Transverse colon (tissue), 4 donors: ENCODE results near the gene DGKD. TPM values are rescaled to one million over a fixed set of nuclear protein-coding genes. Genes with fewer than 3 reads are reported as not detected.

Experiments
- DNase-seq: peaks from one replicate; pipeline ENCODE4 v3.0.0-alpha.2; 2019
- H3K27ac ChIP-seq, 4 donors: fragments of 200-600 bp; sonication (generic); 2 replicates each; pipeline ENCODE4 v1.5.1; 2016 to 2018; ENCODE audit warnings: inconsistent platforms in 4 of 4
- H3K27me3 ChIP-seq: fragments of 200-600 bp; sonication (generic); 2 replicates; pipeline ENCODE4 v1.5.1; 2017; ENCODE audit warnings: inconsistent platforms
- H3K36me3 ChIP-seq, 4 donors: fragments of 200-600 bp; sonication (generic); 2 replicates each; pipeline ENCODE4 v1.5.1; 2017 to 2019; ENCODE audit warnings: inconsistent platforms in 4 of 4
- H3K4me1 ChIP-seq, 4 donors: fragments of 200-600 bp; sonication (generic); 2 replicates each; pipeline ENCODE4 v1.5.1; 2017 to 2020; ENCODE audit warnings: inconsistent platforms in 4 of 4
- H3K4me3 ChIP-seq, 4 donors: fragments of 200-600 bp; sonication (generic); 1 replicate in 1 of 4; 2 replicates in 3 of 4; pipeline versions ENCODE4 v1.5.1 to v1.6.1; 2017 to 2019; ENCODE audit warnings: inconsistent platforms in 4 of 4
- H3K9me3 ChIP-seq, 2 donors: fragments of 200-600 bp; sonication (generic); 2 replicates each; pipeline ENCODE4 v1.5.1; 2017 to 2019; ENCODE audit warnings: inconsistent platforms in 2 of 2
- CTCF ChIP-seq, 5 experiments: fragments of 200-600 bp in 3 of 5; fragments of 450-650 bp in 2 of 5; sonication (generic) in 3 of 5; IDR thresholded peaks; 1 replicate in 2 of 5; 2 replicates in 3 of 5; pipeline ENCODE4 v1.5.1; 2016 to 2017; ENCODE audit warnings: antibody characterized with exemption in 5 of 5, inconsistent platforms in 3 of 5, mild to moderate bottlenecking in 2 of 5, moderate library complexity in 1 of 5
- EP300 ChIP-seq: sonication (generic); formaldehyde crosslinking; IDR thresholded peaks from one replicate; pipeline ENCODE4 v1.6.1; 2017; ENCODE audit warnings: antibody characterized with exemption, low read depth
- POLR2A ChIP-seq: fragments of 450-650 bp; IDR thresholded peaks from one replicate; pipeline ENCODE4 v1.6.1; 2016; ENCODE audit warnings: antibody characterized with exemption, mild to moderate bottlenecking, moderate library complexity
- POLR2AphosphoS5 ChIP-seq, 3 donors: sonication (generic); formaldehyde crosslinking; IDR thresholded peaks; one replicate each; pipeline ENCODE4 v1.6.1; 2016; ENCODE audit warnings: antibody characterized with exemption in 3 of 3
- WGBS, 2 donors: methylation state at CpG; one replicate each; pipeline ENCODE4 v1.1.5; 2018; ENCODE audit warnings: low coverage in 1 of 2; 5-methylcytosine and 5-hydroxymethylcytosine counted together
- in situ Hi-C, 4 donors: fragments of 200-750 bp; cut with MboI; loops; one replicate each; pipeline versions ENCODE4 v1.15.0 to v1.15.1; 2017; ENCODE audit warnings: low sequenced_read_pairs in 3 of 4, low pct_ligation_motif_present in 1 of 4, low pct_unique_long_range_greater_than_20kb in 1 of 4
- intact Hi-C: fragments of 100-400 bp; cut with DNase I; formaldehyde crosslinking; loops from one replicate; pipeline ENCODE4 v1.15.1; 2023; ENCODE audit warnings: low total_unique reads
- total RNA-seq, 4 donors: library from RNA; depleted of rRNA; stranded (reverse); fragments of >200 nt; gene quantifications; one replicate each; pipeline ENCODE4 v1.1.0, GENCODE V29; 2016

Gene DGKD
- total RNA-seq, 4 donors from 2014 or later, result 55.7 to 166 (median 91.5) TPM

- 64% methylated on average over 8 of the region's 8 CpGs; no CpG with 5 or more reads in 1 of the 2 donors for WGBS, 2 donors
- Histone ChIP-seq H3K27ac (no peak overlapping the region), H3K4me3 (no peak overlapping the region), H3K36me3 (no peaks in the 10 kb centered on the region), H3K4me1 (no peaks in the 10 kb centered on the region), H3K9me3 (no peaks in the 10 kb centered on the region), H3K27me3 (no peaks in the 10 kb centered on the region)
- intact Hi-C loops (no loop called here), in situ Hi-C loops (no loop called here)
- no peak for TF ChIP-seq POLR2AphosphoS5 (IDR thresholded peaks at IDR 0.05)
- no peak for TF ChIP-seq EP300
- TF ChIP-seq POLR2A, result no peak
- TF ChIP-seq CTCF (IDR thresholded peaks at IDR 0.05), result no peak
- DNase-seq, result no peak
Observed at GRCh38 chr2:233312874-233313273, 41.4 kb upstream of the DGKD start.

GRCh38 chr2:233314180-233314925 is 39.9 kb upstream of the DGKD start:
- TF ChIP-seq POLR2A (no peak), EP300 (no peak), POLR2AphosphoS5 (IDR thresholded peaks at IDR 0.05) (no peak), CTCF (IDR thresholded peaks at IDR 0.05) (no peak)
- H3K27ac ChIP-seq, result no peak overlapping the region
- H3K27me3 ChIP-seq, result no peaks in the 10 kb centered on the region
- in situ Hi-C loops, result no loop called here
- H3K36me3 ChIP-seq, result no peaks in the 10 kb centered on the region
- no peak overlapping the region for H3K4me3 ChIP-seq
- 90 to 94% methylated on average over 2 to 17 of the region's 20 CpGs for WGBS, 2 donors
- intact Hi-C loops, result no loop called here
- no peaks in the 10 kb centered on the region for H3K9me3 ChIP-seq
- H3K4me1 ChIP-seq, result no peaks in the 10 kb centered on the region
- DNase-seq, result no peak

GRCh38 chr2:233317196-233317943 is 36.9 kb upstream of the DGKD start:
- Histone ChIP-seq H3K27me3 (no peaks in the 10 kb centered on the region), H3K9me3 (no peaks in the 10 kb centered on the region), H3K4me1 (no peaks in the 10 kb centered on the region), H3K4me3 (no peak overlapping the region), H3K36me3 (no peaks in the 10 kb centered on the region), H3K27ac (no peak overlapping the region)
- in situ Hi-C loops (no loop called here), intact Hi-C loops (no loop called here)
- TF ChIP-seq EP300, result no peak
- no peak for TF ChIP-seq POLR2A
- TF ChIP-seq CTCF (IDR thresholded peaks at IDR 0.05), result no peak
- no peak for TF ChIP-seq POLR2AphosphoS5 (IDR thresholded peaks at IDR 0.05)
- 73 to 82% methylated on average over 6 to 7 of the region's 7 CpGs for WGBS, 2 donors
- no peak for DNase-seq

- in situ Hi-C loops, result no loop called here
- TF ChIP-seq EP300 (no peak), POLR2A (no peak), CTCF (IDR thresholded peaks at IDR 0.05) (no peak), POLR2AphosphoS5 (IDR thresholded peaks at IDR 0.05) (no peak)
- intact Hi-C loops, result no loop called here
- H3K4me1 ChIP-seq, result no peaks in the 10 kb centered on the region
- H3K36me3 ChIP-seq, result no peaks in the 10 kb centered on the region
- no peak for DNase-seq
- no peaks in the 10 kb centered on the region for H3K9me3 ChIP-seq
- H3K27ac ChIP-seq, result no peak overlapping the region
- WGBS, 2 donors, result 79% methylated on average over 5 of the region's 5 CpGs; no CpG with 5 or more reads in 1 of the 2 donors
- no peak overlapping the region for H3K4me3 ChIP-seq
- H3K27me3 ChIP-seq, result no peaks in the 10 kb centered on the region
Observed at GRCh38 chr2:233319256-233319655, 35.0 kb upstream of the DGKD start.
